Pancreas (tissue), 10 donors: ENCODE data around the gene KDM4B. TPM values are rescaled to one million over a fixed set of nuclear protein-coding genes. Genes with fewer than 3 reads are reported as not detected.

ENCODE experiments used
- ATAC-seq, 4 donors: fragments of 200-7000 bp; cut with Tn5 transposase; one replicate each; pipeline versions ENCODE4 v1.8.0 to v1.9.1; 2020; ENCODE audit warnings: mild to moderate bottlenecking in 4 of 4, moderate library complexity in 4 of 4
- DNase-seq, 6 donors: peaks; one replicate each; pipeline ENCODE4 v3.0.0-alpha.2; 2020
- FAIRE-seq: peaks from 2 replicates; lab custom pipeline; 2012; peaks lifted over from hg19 to GRCh38; lab: Jason Lieb, UNC
- H3K27ac ChIP-seq, 4 donors: fragments of 200-600 bp; sonication (generic); 1 replicate in 3 of 4; 2 replicates in 1 of 4; pipeline versions ENCODE4 v1.5.0 to v1.8.0; 2020
- H3K27me3 ChIP-seq, 4 donors: fragments of 200-600 bp; one replicate each; pipeline ENCODE4 v1.8.0; 2021
- H3K36me3 ChIP-seq, 3 donors: fragments of 200-600 bp; sonication (generic) in 1 of 3; one replicate each; pipeline versions ENCODE4 v1.5.0 to v1.8.0; 2020 to 2021
- H3K4me1 ChIP-seq, 3 donors: fragments of 200-600 bp; one replicate each; pipeline ENCODE4 v1.8.0; 2021
- H3K4me3 ChIP-seq, 4 donors: fragments of 200-600 bp; sonication (generic) in 2 of 4; one replicate each; pipeline versions ENCODE4 v1.5.0 to v1.8.0; 2020 to 2021
- H3K9me3 ChIP-seq, 4 donors: fragments of 200-600 bp; one replicate each; pipeline ENCODE4 v1.8.0; 2021
- CTCF ChIP-seq, 4 donors: fragments of 200-600 bp; sonication (generic) in 3 of 4; IDR thresholded peaks; one replicate each; pipeline versions ENCODE4 v1.5.0 to v1.8.0; 2021; ENCODE audit warnings: antibody characterized with exemption in 4 of 4
- WGBS, 2 donors: extraction: QIAGEN DNeasy Blood & Tissue Kit; methylation state at CpG; one replicate each; pipeline ENCODE4 v1.1.7; 2013; 5-methylcytosine and 5-hydroxymethylcytosine counted together
- intact Hi-C, 3 donors: fragments of 100-400 bp; cut with DNase I; formaldehyde crosslinking; loops; one replicate each; pipeline versions ENCODE4 v1.11.1 to v1.14.2; 2022
- polyA plus RNA-seq, 2 donors: library from polyadenylated mRNA; stranded (reverse); fragments of 200-250 nt; gene quantifications; one replicate each; pipeline ENCODE4 v1.2.3, GENCODE V29; 2013
- total RNA-seq, 6 donors: library from RNA; stranded (reverse); fragmentation: NEBNext Ultra II Directional in 4 of 6; extraction: Animal tissue kit (Norgen Biotek cat#: 25700) in 4 of 6; gene quantifications; one replicate each; pipeline versions ENCODE4 v1.2.1 to v1.2.4, GENCODE V29; 2021 to 2023
- donor health status: healthy with polysubstance abuse.
- donor health status: DM: no; HTN: no; CAD: no; lungs with moderate emphysema.
- donor health status: DM: no; HTN: no; CAD: no.
- donor health status: control.
- donor health status: control.
- donor health status: Bipolar disorder and iron deficiency.
- donor health status: DM: yes; HTN: yes; CAD: no.
- donor health status: DM: no; HTN: no; CAD: no.
- donor health status: DM: no; HTN: no; CAD: no.
- donor health status: DM: yes; HTN: yes; CAD: no.

The KDM4B gene
- total and polyA plus RNA-seq, 8 donors: 13.8 to 24.0 (median 18.5) TPM

GRCh38 chr19:5096536-5096935 lies 127.6 kb downstream of the KDM4B start:
- H3K9me3 ChIP-seq: no peaks in the 10 kb centered on the region
- no peak for TF ChIP-seq CTCF (IDR thresholded peaks at IDR 0.05)
- no peaks in the 10 kb centered on the region for H3K36me3 ChIP-seq
- no peak overlapping the region for H3K4me3 ChIP-seq
- DNase-seq (no peak), ATAC-seq (no peak), FAIRE-seq (no peak)
- 96 to 99% methylated on average over 37 of the region's 37 CpGs for WGBS, 2 donors
- intact Hi-C loops: no loop called here
- H3K27ac ChIP-seq: no peak overlapping the region
- no peaks in the 10 kb centered on the region for H3K27me3 ChIP-seq
- peaks cover 7 to 24% (median 15%) of the 10 kb centered on the region in 3 donors for H3K4me1 ChIP-seq

- no peak for DNase-seq
Measured at GRCh38 chr19:5097331-5097930, 128.5 kb downstream of the KDM4B start.

GRCh38 chr19:5097959-5098623 lies 129.2 kb downstream of the KDM4B start:
- Histone ChIP-seq H3K9me3 (no peaks in the 10 kb centered on the region), H3K27ac (peak overlapping the region; percentile 55 to 70 (median 60)), H3K4me3 (no peak overlapping the region), H3K27me3 (no peaks in the 10 kb centered on the region), H3K4me1 (peaks cover 21 to 34% (median 29%) of the 10 kb centered on the region in 3 donors), H3K36me3 (no peaks in the 10 kb centered on the region)
- intact Hi-C loops: no loop called here
- WGBS, 2 donors: 47 to 54% methylated on average over 9 of the region's 9 CpGs
- no peak for TF ChIP-seq CTCF (IDR thresholded peaks at IDR 0.05)
- ATAC-seq (peak; percentile 76 to 84 (median 79)), DNase-seq (peak in 5 of 6 donors; percentile 82 to 89 (median 87)), FAIRE-seq (no peak)

More at GRCh38 chr19:5097331-5097930, 128.5 kb downstream of the KDM4B start:
- H3K36me3 ChIP-seq: no peaks in the 10 kb centered on the region
- intact Hi-C loops: no loop called here
- H3K9me3 ChIP-seq: no peaks in the 10 kb centered on the region
- H3K27me3 ChIP-seq: no peaks in the 10 kb centered on the region
- ATAC-seq (peak; percentile 13 to 30 (median 16)), FAIRE-seq (no peak)
- no peak overlapping the region for H3K4me3 ChIP-seq
- 76 to 77% methylated on average over 16 of the region's 16 CpGs for WGBS, 2 donors
- no peak for TF ChIP-seq CTCF (IDR thresholded peaks at IDR 0.05)
- peak overlapping the region; percentile 33 to 70 (median 60) for H3K27ac ChIP-seq
- H3K4me1 ChIP-seq: peaks cover 15 to 32% (median 22%) of the 10 kb centered on the region in 3 donors

GRCh38 chr19:5098646-5099045 lies 129.7 kb downstream of the KDM4B start:
- H3K36me3 ChIP-seq: no peaks in the 10 kb centered on the region
- peaks cover 27 to 36% (median 32%) of the 10 kb centered on the region in 3 donors for H3K4me1 ChIP-seq
- ATAC-seq: no peak
- no peaks in the 10 kb centered on the region for H3K27me3 ChIP-seq
- no peaks in the 10 kb centered on the region for H3K9me3 ChIP-seq
- 96 to 98% methylated on average over 3 of the region's 3 CpGs for WGBS, 2 donors
- no peak for TF ChIP-seq CTCF (IDR thresholded peaks at IDR 0.05)
- FAIRE-seq: no peak
- peak overlapping the region; percentile 55 to 70 (median 60) for H3K27ac ChIP-seq
- H3K4me3 ChIP-seq: no peak overlapping the region
- no peak for DNase-seq
- intact Hi-C loops: no loop called here
